ENCODE results near the gene KCTD19. TPM values are rescaled to one million over a fixed set of nuclear protein-coding genes. Genes with fewer than 3 reads are reported as not detected.
A peak's percentile ranks its signal among the peaks of the same experiment; 100 is the strongest.

Gene KCTD19
- total and polyA plus RNA-seq, 8 donors, result 0.73 to 13.1 (median 7.7) TPM; not detected in 1

GRCh38 chr16:67270931-67271338 lies 55.6 kb downstream of the KCTD19 start:
- intact Hi-C loops (cut with DNase I), result no loop called here
- Histone ChIP-seq H3K4me3 (no peak overlapping the region), H3K9me3 (no peaks in the 10 kb centered on the region), H3K27ac (no peak overlapping the region), H3K36me3 (peaks cover 0 to 14% of the 10 kb centered on the region in 2 donors), H3K27me3 (no peaks in the 10 kb centered on the region), H3K4me1 (peaks cover 0 to 5% of the 10 kb centered on the region in 2 donors)
- TF ChIP-seq, protein P1, sequence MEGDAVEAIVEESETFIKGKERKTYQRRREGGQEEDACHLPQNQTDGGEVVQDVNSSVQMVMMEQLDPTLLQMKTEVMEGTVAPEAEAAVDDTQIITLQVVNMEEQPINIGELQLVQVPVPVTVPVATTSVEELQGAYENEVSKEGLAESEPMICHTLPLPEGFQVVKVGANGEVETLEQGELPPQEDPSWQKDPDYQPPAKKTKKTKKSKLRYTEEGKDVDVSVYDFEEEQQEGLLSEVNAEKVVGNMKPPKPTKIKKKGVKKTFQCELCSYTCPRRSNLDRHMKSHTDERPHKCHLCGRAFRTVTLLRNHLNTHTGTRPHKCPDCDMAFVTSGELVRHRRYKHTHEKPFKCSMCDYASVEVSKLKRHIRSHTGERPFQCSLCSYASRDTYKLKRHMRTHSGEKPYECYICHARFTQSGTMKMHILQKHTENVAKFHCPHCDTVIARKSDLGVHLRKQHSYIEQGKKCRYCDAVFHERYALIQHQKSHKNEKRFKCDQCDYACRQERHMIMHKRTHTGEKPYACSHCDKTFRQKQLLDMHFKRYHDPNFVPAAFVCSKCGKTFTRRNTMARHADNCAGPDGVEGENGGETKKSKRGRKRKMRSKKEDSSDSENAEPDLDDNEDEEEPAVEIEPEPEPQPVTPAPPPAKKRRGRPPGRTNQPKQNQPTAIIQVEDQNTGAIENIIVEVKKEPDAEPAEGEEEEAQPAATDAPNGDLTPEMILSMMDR (IDR thresholded peaks at IDR 0.05), result no peak
- ATAC-seq, result no peak
- DNase-seq, result no peak

DNA sequence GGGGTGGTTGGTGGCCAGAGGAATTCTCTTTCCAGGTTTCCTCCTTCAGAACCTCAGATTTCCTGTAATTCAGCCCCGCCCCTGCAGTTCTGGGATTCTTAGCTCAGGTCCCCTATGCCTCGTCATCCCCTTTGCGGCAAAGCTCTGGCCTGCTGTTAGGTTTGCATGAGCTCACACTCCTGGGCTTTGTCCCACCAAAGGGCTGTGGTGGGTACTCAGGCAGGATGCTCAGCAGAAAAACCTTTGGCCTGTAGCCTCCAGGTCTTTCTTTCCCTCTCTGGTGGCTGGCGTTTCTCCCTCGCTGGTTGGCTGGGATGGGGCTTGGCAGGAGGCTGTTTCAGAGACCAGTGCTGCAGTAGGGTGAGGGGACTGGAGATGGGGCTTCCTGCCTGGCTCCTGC lies 56.8 kb downstream of the KCTD19 start:
- Histone ChIP-seq H3K36me3 (peaks cover 0 to 7% of the 10 kb centered on the region in 2 donors), H3K9me3 (no peaks in the 10 kb centered on the region), H3K4me3 (no peak overlapping the region), H3K27me3 (no peaks in the 10 kb centered on the region), H3K4me1 (peaks cover 0 to 5% of the 10 kb centered on the region in 2 donors), H3K27ac (no peak overlapping the region)
- intact Hi-C loops (cut with DNase I), result no loop called here
- DNase-seq, result no peak
- TF ChIP-seq, protein P1 (IDR thresholded peaks at IDR 0.05), result no peak
- peak; percentile 22 for ATAC-seq

DNA sequence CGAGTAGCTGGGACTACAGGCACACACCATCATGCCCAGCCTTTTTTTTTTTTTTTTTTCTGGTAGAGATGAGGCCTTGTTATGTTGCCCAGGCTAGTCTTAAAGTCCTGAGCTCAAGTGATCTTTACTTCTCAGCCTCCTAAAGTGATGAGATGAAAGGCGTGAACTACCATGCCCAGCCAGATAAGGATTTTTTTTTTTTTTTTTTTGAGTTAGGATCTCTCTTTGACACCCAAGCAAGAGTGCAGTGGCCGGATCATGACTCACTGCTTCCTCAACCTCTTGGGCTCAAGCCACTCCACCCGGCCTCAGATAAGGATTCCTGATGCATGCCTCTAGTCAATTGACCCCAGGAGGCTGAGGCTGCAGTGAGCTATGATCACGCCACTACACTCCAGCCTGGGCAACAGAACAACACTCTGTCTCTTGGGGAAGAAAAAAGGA lies 58.4 kb downstream of the KCTD19 start:
- intact Hi-C loops (cut with DNase I), result no loop called here
- peaks cover 0 to 5% of the 10 kb centered on the region in 2 donors for H3K4me1 ChIP-seq
- H3K36me3 ChIP-seq, result peaks cover 0 to 7% of the 10 kb centered on the region in 2 donors
- DNase-seq, result peak in 1 of 4 donors; percentile 84
- H3K27me3 ChIP-seq, result no peaks in the 10 kb centered on the region
- peak overlapping the region in 1 of 2 donors; percentile 4 for H3K27ac ChIP-seq
- H3K9me3 ChIP-seq, result no peaks in the 10 kb centered on the region
- TF ChIP-seq, protein P1 (IDR thresholded peaks at IDR 0.05), result no peak
- H3K4me3 ChIP-seq, result no peak overlapping the region
- peak; percentile 94 for ATAC-seq

GRCh38 chr16:67265834-67266233 lies 60.7 kb downstream of the KCTD19 start:
- intact Hi-C loops (cut with DNase I), result no loop called here
- H3K27me3 ChIP-seq, result no peaks in the 10 kb centered on the region
- ATAC-seq, result no peak
- no peaks in the 10 kb centered on the region for H3K9me3 ChIP-seq
- DNase-seq, result no peak
- no peak overlapping the region for H3K4me3 ChIP-seq
- H3K27ac ChIP-seq, result no peak overlapping the region
- H3K4me1 ChIP-seq, result peaks cover 0 to 5% of the 10 kb centered on the region in 2 donors
- TF ChIP-seq, protein P1 (IDR thresholded peaks at IDR 0.05), result no peak
- H3K36me3 ChIP-seq, result no peaks in the 10 kb centered on the region

GRCh38 chr16:67264866-67265265 lies 61.7 kb downstream of the KCTD19 start:
- no peak for DNase-seq
- Histone ChIP-seq H3K4me3 (no peak overlapping the region), H3K36me3 (no peaks in the 10 kb centered on the region), H3K9me3 (no peaks in the 10 kb centered on the region), H3K27ac (no peak overlapping the region), H3K27me3 (no peaks in the 10 kb centered on the region), H3K4me1 (peaks cover 0 to 5% of the 10 kb centered on the region in 2 donors)
- TF ChIP-seq, protein P1 (IDR thresholded peaks at IDR 0.05), result no peak
- intact Hi-C loops (cut with DNase I), result no loop called here
- ATAC-seq, result no peak

Measured in left lung (tissue), 10 donors.